ENCODE results near the gene SOWAHA. TPM values are rescaled to one million over a fixed set of nuclear protein-coding genes. Genes with fewer than 3 reads are reported as not detected.

The SOWAHA gene
- total and polyA plus RNA-seq, 2 donors: 1.0 to 4.3 TPM

DNA sequence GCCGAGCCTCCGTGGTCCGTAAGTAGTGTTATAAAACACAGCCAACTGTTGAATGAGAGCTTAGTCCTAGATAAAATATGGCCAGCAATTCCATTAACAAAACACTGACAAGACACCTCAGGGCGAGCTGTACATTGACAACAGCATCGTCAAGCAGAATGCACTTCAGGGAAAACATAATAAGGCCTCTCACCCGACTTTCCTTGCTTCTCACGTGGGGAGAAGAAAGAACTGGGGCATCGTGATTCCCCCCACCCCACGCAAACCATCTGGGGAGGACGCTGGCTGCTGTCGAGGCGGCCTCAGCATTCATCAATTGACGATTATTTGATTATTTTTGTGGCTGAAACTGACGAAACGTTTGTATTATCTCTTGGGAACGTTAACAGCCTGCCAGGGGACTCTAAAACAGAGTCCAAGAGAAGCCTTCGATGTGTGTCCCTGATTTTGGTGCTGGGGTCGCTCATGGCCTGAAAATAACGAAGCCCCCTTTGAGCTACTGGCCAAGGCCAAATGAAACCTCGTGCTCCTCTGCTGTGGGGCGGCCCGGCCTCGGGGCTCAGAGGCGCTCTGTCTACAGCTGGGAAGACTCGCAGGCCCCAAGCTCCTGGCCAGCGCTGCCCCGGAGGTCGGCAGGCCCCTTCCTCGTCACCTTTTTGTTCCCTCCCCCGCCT, 52.7 kb downstream of the SOWAHA start:
- peaks cover 8 to 10% of the 10 kb centered on the region in 2 donors for H3K4me1 ChIP-seq (ENCODE audit: control insufficient read depth in 2 of 2, insufficient read depth in 2 of 2, low read length in 2 of 2)
- 48% methylated on average over 30 of the region's 30 CpGs for WGBS
- peak overlapping the region; percentile 82 to 87 for H3K27ac ChIP-seq (ENCODE audit: low read depth in 1 of 2, low read length in 1 of 2)
- peak in 2 of 9 donors; percentile 5 to 15 for DNase-seq (ENCODE audit: low read depth in 6 of 9, low spot score in 9 of 9)
- H3K36me3 ChIP-seq (ENCODE audit: control insufficient read depth in 2 of 2, insufficient read depth in 2 of 2, low read length in 1 of 2): peaks cover 16 to 25% of the 10 kb centered on the region in 2 donors
- H3K4me3 ChIP-seq (ENCODE audit: low read length in 2 of 2): peak overlapping the region; percentile 71 to 82
- H3K9me3 ChIP-seq (ENCODE audit: control insufficient read depth in 2 of 2, insufficient read depth in 1 of 2, low read length in 1 of 2): no peaks in the 10 kb centered on the region
- no peaks in the 10 kb centered on the region for H3K27me3 ChIP-seq (ENCODE audit: control insufficient read depth in 2 of 2, insufficient read depth in 1 of 2, low read length in 1 of 2)

Other genes with a start within 250 kb of the SOWAHA start
- 0.42 TPM for gene IL13, start 155.1 kb upstream of the SOWAHA start, total RNA-seq
- gene IL13, start 155.1 kb upstream of the SOWAHA start, polyA plus RNA-seq: 1.0 TPM
- 4.5 TPM for gene IL4, start 139.3 kb upstream of the SOWAHA start, total RNA-seq
- 0.59 TPM for gene IL4, start 139.3 kb upstream of the SOWAHA start, polyA plus RNA-seq
- gene KIF3A, start 75.8 kb upstream of the SOWAHA start, total RNA-seq: 9.9 TPM
- gene KIF3A, start 75.8 kb upstream of the SOWAHA start, polyA plus RNA-seq: 6.6 TPM
- 8.1 TPM for gene CCNI2, start 65.9 kb upstream of the SOWAHA start, total RNA-seq
- 2.5 TPM for gene CCNI2, start 65.9 kb upstream of the SOWAHA start, polyA plus RNA-seq
- 17.8 TPM for gene SEPTIN8, start 36.1 kb upstream of the SOWAHA start, total RNA-seq
- 13.8 TPM for gene SEPTIN8, start 36.1 kb upstream of the SOWAHA start, polyA plus RNA-seq
- gene SHROOM1, start 17.3 kb downstream of the SOWAHA start, total RNA-seq: 0.90 TPM
- 6.2 TPM for gene SHROOM1, start 17.3 kb downstream of the SOWAHA start, polyA plus RNA-seq
- gene GDF9, start 53.2 kb downstream of the SOWAHA start, total RNA-seq: 0.47 TPM
- gene GDF9, start 53.2 kb downstream of the SOWAHA start, polyA plus RNA-seq: 2.5 TPM
- gene UQCRQ, start 53.3 kb downstream of the SOWAHA start, total RNA-seq: 399 TPM
- gene UQCRQ, start 53.3 kb downstream of the SOWAHA start, polyA plus RNA-seq: 232 TPM
- 1.5 TPM for gene LEAP2, start 60.4 kb downstream of the SOWAHA start, total RNA-seq
- gene LEAP2, start 60.4 kb downstream of the SOWAHA start, polyA plus RNA-seq: 4.4 TPM
- 14.7 TPM for gene AFF4, start 150.3 kb downstream of the SOWAHA start, total RNA-seq
- 15.6 TPM for gene AFF4, start 150.3 kb downstream of the SOWAHA start, polyA plus RNA-seq
- 30.5 TPM for gene ZCCHC10, start 213.2 kb downstream of the SOWAHA start, total RNA-seq
- 38.6 TPM for gene ZCCHC10, start 213.2 kb downstream of the SOWAHA start, polyA plus RNA-seq
- 72.0 TPM for gene HSPA4, start 238.7 kb downstream of the SOWAHA start, total RNA-seq
- gene HSPA4, start 238.7 kb downstream of the SOWAHA start, polyA plus RNA-seq: 65.4 TPM

Data from thymus (tissue), 11 donors.